ENCODE measurements around the gene YWHAE. TPM values are rescaled to one million over a fixed set of nuclear protein-coding genes. Genes with fewer than 3 reads are reported as not detected.

The YWHAE gene
- total RNA-seq, 6 experiments from 2014 or later, result 167 to 446 (median 217) TPM

GRCh38 chr17:1340371-1340770, 59.7 kb downstream of the YWHAE start:
- ATAC-seq (no peak), DNase-seq (no peak)
- no peak overlapping the region for H3K4me3 ChIP-seq
- 90% methylated on average over 4 of the region's 11 CpGs for WGBS (ENCODE audit: insufficient coverage, low coverage, low lambda C conversion rate, missing lambda C conversion rate)
- no peak for TF ChIP-seq POLR2A (IDR thresholded peaks at IDR 0.05)
- TF ChIP-seq CTCF (IDR thresholded peaks at IDR 0.05), result no peak
- H3K27me3 ChIP-seq, result no peaks in the 10 kb centered on the region
- no peak overlapping the region for H3K27ac ChIP-seq
- no peaks in the 10 kb centered on the region for H3K4me1 ChIP-seq
- H3K9me3 ChIP-seq, result no peaks in the 10 kb centered on the region
- intact Hi-C loops (cut with DNase I), result no loop called here
- peaks cover 6 to 21% (median 14%) of the 10 kb centered on the region in 4 donors for H3K36me3 ChIP-seq

- peak in 1 of 4 donors; percentile 22 for ATAC-seq
- Histone ChIP-seq H3K27me3 (no peaks in the 10 kb centered on the region), H3K36me3 (no peaks in the 10 kb centered on the region), H3K4me1 (no peaks in the 10 kb centered on the region), H3K9me3 (no peaks in the 10 kb centered on the region), H3K4me3 (no peak overlapping the region), H3K27ac (no peak overlapping the region)
- TF ChIP-seq CTCF (IDR thresholded peaks at IDR 0.05) (no peak), POLR2A (IDR thresholded peaks at IDR 0.05) (no peak)
- WGBS (ENCODE audit: insufficient coverage, low coverage, low lambda C conversion rate, missing lambda C conversion rate), result 49% methylated on average over 8 of the region's 8 CpGs
- intact Hi-C loops (cut with DNase I), result loop anchor here in 1 of 2 donors (10.0 kb wide), 1 partner anchor 57 kb away; the partner anchor contains the start of genes BHLHA9 and TRARG1
- no peak for DNase-seq
Measured at GRCh38 chr17:1331708-1332107, 68.3 kb downstream of the YWHAE start.

GRCh38 chr17:1329745-1330343, 70.2 kb downstream of the YWHAE start:
- Histone ChIP-seq H3K4me3 (no peak overlapping the region), H3K4me1 (no peaks in the 10 kb centered on the region), H3K27me3 (no peaks in the 10 kb centered on the region), H3K27ac (no peak overlapping the region), H3K36me3 (no peaks in the 10 kb centered on the region), H3K9me3 (no peaks in the 10 kb centered on the region)
- ATAC-seq, result no peak
- intact Hi-C loops (cut with DNase I), result loop anchor here (10.0 kb wide), 1 partner anchor 55 kb away; the partner anchor contains the start of genes BHLHA9 (in 2 of the 2) and TRARG1 (in 2 of the 2)
- WGBS (ENCODE audit: insufficient coverage, low coverage, low lambda C conversion rate, missing lambda C conversion rate), result 69% methylated on average over 7 of the region's 12 CpGs
- no peak for TF ChIP-seq CTCF (IDR thresholded peaks at IDR 0.05)
- TF ChIP-seq POLR2A (IDR thresholded peaks at IDR 0.05), result no peak
- no peak for DNase-seq

- DNase-seq (no peak), ATAC-seq (no peak)
- Histone ChIP-seq H3K27ac (no peak overlapping the region), H3K9me3 (no peaks in the 10 kb centered on the region), H3K27me3 (no peaks in the 10 kb centered on the region), H3K4me3 (no peak overlapping the region), H3K4me1 (no peaks in the 10 kb centered on the region), H3K36me3 (no peaks in the 10 kb centered on the region)
- WGBS (ENCODE audit: insufficient coverage, low coverage, low lambda C conversion rate, missing lambda C conversion rate), result 58% methylated on average over 5 of the region's 7 CpGs
- intact Hi-C loops (cut with DNase I), result loop anchor here in 1 of 2 donors (10.0 kb wide), 1 partner anchor 54 kb away; the partner anchor contains the start of genes BHLHA9 and TRARG1
- no peak for TF ChIP-seq POLR2A (IDR thresholded peaks at IDR 0.05)
- TF ChIP-seq CTCF (IDR thresholded peaks at IDR 0.05), result no peak
Measured at GRCh38 chr17:1328437-1328836, 71.6 kb downstream of the YWHAE start.

All from right lobe of liver (tissue), 6 donors.